Measurements from ENCODE around the gene BCL6B.

BCL6B gene

GRCh38 chr17:7007143-7007542, 15.7 kb upstream of the BCL6B start:
- no peak for DNase-seq (ENCODE audit: low spot score)

GRCh38 chr17:7010523-7010922, 12.3 kb upstream of the BCL6B start:
- DNase-seq (ENCODE audit: low spot score) = no peak

GRCh38 chr17:7011415-7011814, 11.4 kb upstream of the BCL6B start:
- no peak for DNase-seq (ENCODE audit: low spot score)

- DNase-seq (ENCODE audit: low spot score) = no peak
Measured at GRCh38 chr17:7011942-7012254, 11.0 kb upstream of the BCL6B start.

GRCh38 chr17:7014261-7014994, 8.4 kb upstream of the BCL6B start:
- peak; percentile 98 for DNase-seq (ENCODE audit: low spot score)

- DNase-seq (ENCODE audit: low spot score) = peak; percentile 18
Measured at GRCh38 chr17:7014995-7015958, 7.6 kb upstream of the BCL6B start.

GRCh38 chr17:7016418-7016817, 6.4 kb upstream of the BCL6B start:
- DNase-seq (ENCODE audit: low spot score) = no peak

GRCh38 chr17:7016886-7017826, 5.7 kb upstream of the BCL6B start:
- DNase-seq (ENCODE audit: low spot score) = no peak

GRCh38 chr17:7017827-7018200, 5.0 kb upstream of the BCL6B start:
- no peak for DNase-seq (ENCODE audit: low spot score)

- DNase-seq (ENCODE audit: low spot score) = no peak
Measured at GRCh38 chr17:7018331-7018964, 4.4 kb upstream of the BCL6B start.

GRCh38 chr17:7019367-7019766, 3.5 kb upstream of the BCL6B start:
- no peak for DNase-seq (ENCODE audit: low spot score)

GRCh38 chr17:7019839-7020519, 2.9 kb upstream of the BCL6B start:
- DNase-seq (ENCODE audit: low spot score) = no peak

- no peak for DNase-seq (ENCODE audit: low spot score)
Measured at GRCh38 chr17:7020894-7021664, 1.8 kb upstream of the BCL6B start.

GRCh38 chr17:7021993-7022778, 664 bp upstream of the BCL6B start:
- peak; percentile 76 for DNase-seq (ENCODE audit: low spot score)

- peak; percentile 89 for DNase-seq (ENCODE audit: low spot score)
Measured at GRCh38 chr17:7023576-7024401, 939 bp downstream of the BCL6B start.

GRCh38 chr17:7024402-7024785, 1.5 kb downstream of the BCL6B start:
- DNase-seq (ENCODE audit: low spot score) = no peak

GRCh38 chr17:7025245-7025644, 2.4 kb downstream of the BCL6B start:
- no peak for DNase-seq (ENCODE audit: low spot score)

GRCh38 chr17:7026471-7027115, 3.7 kb downstream of the BCL6B start:
- DNase-seq (ENCODE audit: low spot score) = no peak
